ENCODE results near the gene LRRC8B. TPM values are rescaled to one million over a fixed set of nuclear protein-coding genes. Genes with fewer than 3 reads are reported as not detected.

LRRC8B gene
- total RNA-seq, 1 experiment from 2014 or later, result 9.7 TPM

DNA sequence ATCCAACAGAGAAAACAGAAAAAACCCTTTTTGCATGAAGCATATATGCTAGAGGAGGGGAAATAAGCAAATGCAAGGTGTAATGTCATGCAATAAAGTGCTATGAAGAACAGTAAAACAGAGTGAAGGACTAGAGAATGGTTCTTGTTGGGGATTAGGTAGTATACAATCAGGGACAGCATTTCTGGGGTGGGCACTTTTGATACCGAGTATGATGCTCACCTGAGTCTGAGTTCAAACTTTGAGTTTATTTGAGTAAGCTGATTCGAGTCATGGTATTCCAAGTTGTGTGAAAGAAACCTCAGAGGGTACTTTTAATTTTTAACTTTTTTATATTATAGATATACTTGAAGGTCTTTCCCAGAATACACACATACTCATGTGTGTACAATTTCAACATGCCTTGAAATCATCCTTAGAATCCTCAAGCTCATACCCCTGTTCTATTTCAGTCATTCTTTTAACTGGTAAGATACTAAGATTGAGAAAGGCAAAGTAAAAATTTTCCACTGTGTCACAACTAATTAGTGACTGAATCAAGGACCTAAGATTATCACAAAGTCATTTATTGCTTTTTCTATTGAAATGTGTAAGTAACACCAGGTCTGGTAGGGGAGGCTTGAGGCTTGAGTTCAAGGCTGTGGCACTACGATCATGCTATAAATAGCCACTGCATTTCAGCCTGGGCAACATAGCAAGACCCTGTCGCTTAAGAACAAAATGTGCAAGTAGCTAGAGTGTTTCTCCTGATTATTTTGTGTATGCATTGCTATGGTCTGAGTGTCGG lies 12.1 kb downstream of the LRRC8B start:
- CTCF ChIA-PET, result interaction anchor here (0.6 to 1.1 kb wide), 2 partner anchors 16 to 270 kb away, joined by 3 to 4 read pairs; no protein-coding TSS in a partner anchor
- Mint-ChIP-seq H3K27ac (ENCODE audit: low read depth, unreplicated experiment) (no peak overlapping the region), H3K9me3 (ENCODE audit: unreplicated experiment) (peaks cover 8% of the 10 kb centered on the region), H3K27me3 (ENCODE audit: insufficient read depth, unreplicated experiment) (no peaks in the 10 kb centered on the region), H3K36me3 (ENCODE audit: insufficient read depth, unreplicated experiment) (peaks cover 6% of the 10 kb centered on the region), H3K4me3 (ENCODE audit: unreplicated experiment) (no peak overlapping the region), H3K4me1 (ENCODE audit: insufficient read depth, unreplicated experiment) (peaks cover 6% of the 10 kb centered on the region)
- DNase-seq (ENCODE audit: unreplicated experiment), result no peak
- POLR2A ChIA-PET, result interaction anchor here (1.3 to 1.4 kb wide), 2 partner anchors 9 to 11 kb away, joined by 3 read pairs; no protein-coding TSS in a partner anchor
- TF ChIP-seq CTCF (IDR thresholded peaks at IDR 0.05; ENCODE audit: unreplicated experiment), result no peak
- intact Hi-C loops (cut with micrococcal nuclease), result no loop called here
- no TSS peak for BruUV-seq (replicated peaks)

DNA sequence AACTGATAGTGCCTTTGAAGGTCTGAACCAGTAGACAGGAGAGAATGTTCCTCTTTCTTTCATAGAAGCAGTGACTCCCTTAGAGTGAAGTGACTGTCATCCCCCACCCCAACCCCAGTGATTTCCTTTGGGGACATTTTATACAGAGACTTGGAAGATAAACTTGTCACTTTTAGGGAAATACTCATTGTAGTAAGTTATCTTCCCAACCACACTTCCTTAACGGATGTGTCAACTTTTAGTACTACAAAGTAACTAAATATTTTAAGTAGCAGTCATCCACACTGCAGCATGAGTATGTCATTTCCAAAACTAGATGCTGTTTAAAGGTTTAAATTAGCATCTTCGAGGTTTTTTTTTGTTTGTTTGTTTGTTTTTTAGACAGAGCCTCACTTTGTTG lies 13.7 kb downstream of the LRRC8B start:
- H3K4me1 Mint-ChIP-seq (ENCODE audit: insufficient read depth, unreplicated experiment), result no peaks in the 10 kb centered on the region
- no peaks in the 10 kb centered on the region for H3K27me3 Mint-ChIP-seq (ENCODE audit: insufficient read depth, unreplicated experiment)
- peaks cover 6% of the 10 kb centered on the region for H3K36me3 Mint-ChIP-seq (ENCODE audit: insufficient read depth, unreplicated experiment)
- TF ChIP-seq CTCF (IDR thresholded peaks at IDR 0.05; ENCODE audit: unreplicated experiment), result no peak
- ChIA-PET CTCF (interaction anchor here (1.2 kb wide), 1 partner anchor 18 kb away, joined by 3 read pairs; no protein-coding TSS in a partner anchor), POLR2A (no interaction called here)
- H3K27ac Mint-ChIP-seq (ENCODE audit: low read depth, unreplicated experiment), result no peak overlapping the region
- H3K9me3 Mint-ChIP-seq (ENCODE audit: unreplicated experiment), result no peaks in the 10 kb centered on the region
- BruUV-seq (replicated peaks), result no TSS peak
- H3K4me3 Mint-ChIP-seq (ENCODE audit: unreplicated experiment), result no peak overlapping the region
- no peak for DNase-seq (ENCODE audit: unreplicated experiment)
- intact Hi-C loops (cut with micrococcal nuclease), result no loop called here

GRCh38 chr1:89539128-89539527 lies 14.5 kb downstream of the LRRC8B start:
- no peak for TF ChIP-seq CTCF (IDR thresholded peaks at IDR 0.05; ENCODE audit: unreplicated experiment)
- Mint-ChIP-seq H3K4me1 (ENCODE audit: insufficient read depth, unreplicated experiment) (no peaks in the 10 kb centered on the region), H3K4me3 (ENCODE audit: unreplicated experiment) (no peak overlapping the region), H3K27me3 (ENCODE audit: insufficient read depth, unreplicated experiment) (no peaks in the 10 kb centered on the region), H3K36me3 (ENCODE audit: insufficient read depth, unreplicated experiment) (peaks cover 6% of the 10 kb centered on the region), H3K9me3 (ENCODE audit: unreplicated experiment) (no peaks in the 10 kb centered on the region), H3K27ac (ENCODE audit: low read depth, unreplicated experiment) (no peak overlapping the region)
- intact Hi-C loops (cut with micrococcal nuclease), result no loop called here
- no TSS peak for BruUV-seq (replicated peaks)
- CTCF ChIA-PET, result no interaction called here
- POLR2A ChIA-PET, result no interaction called here
- DNase-seq (ENCODE audit: unreplicated experiment), result no peak

- Mint-ChIP-seq H3K4me1 (ENCODE audit: insufficient read depth, unreplicated experiment) (peaks cover 10% of the 10 kb centered on the region), H3K4me3 (ENCODE audit: unreplicated experiment) (no peak overlapping the region), H3K27ac (ENCODE audit: low read depth, unreplicated experiment) (no peak overlapping the region), H3K27me3 (ENCODE audit: insufficient read depth, unreplicated experiment) (no peaks in the 10 kb centered on the region), H3K36me3 (ENCODE audit: insufficient read depth, unreplicated experiment) (peaks cover 6% of the 10 kb centered on the region), H3K9me3 (ENCODE audit: unreplicated experiment) (no peaks in the 10 kb centered on the region)
- no TSS peak for BruUV-seq (replicated peaks)
- intact Hi-C loops (cut with micrococcal nuclease), result no loop called here
- POLR2A ChIA-PET, result interaction anchor here (0.6 to 1.7 kb wide), 4 partner anchors 11 to 947 kb away, joined by 3 to 8 read pairs (median 4); no protein-coding TSS in a partner anchor
- no peak for DNase-seq (ENCODE audit: unreplicated experiment)
- TF ChIP-seq CTCF (IDR thresholded peaks at IDR 0.05; ENCODE audit: unreplicated experiment), result no peak
- CTCF ChIA-PET, result interaction anchor here (0.7 to 1.8 kb wide), 6 partner anchors 9 to 57 kb away, joined by 3 to 5 read pairs (median 4); no protein-coding TSS in a partner anchor
These were observed 15.9 kb downstream of the LRRC8B start for GRCh38 chr1:89540406-89540970.

Data from MCF 10A (cell line).